ENCODE results near the gene AKR1E2.

The AKR1E2 gene

GRCh38 chr10:4825868-4826791, at the start of gene AKR1E2:
AKR1E2 (plus strand) TSS chr10:4826207; CDS start chr10:4826325, 118 bp downstream.
- DNase-seq (ENCODE audit: low read depth) = peak; percentile 85

DNA sequence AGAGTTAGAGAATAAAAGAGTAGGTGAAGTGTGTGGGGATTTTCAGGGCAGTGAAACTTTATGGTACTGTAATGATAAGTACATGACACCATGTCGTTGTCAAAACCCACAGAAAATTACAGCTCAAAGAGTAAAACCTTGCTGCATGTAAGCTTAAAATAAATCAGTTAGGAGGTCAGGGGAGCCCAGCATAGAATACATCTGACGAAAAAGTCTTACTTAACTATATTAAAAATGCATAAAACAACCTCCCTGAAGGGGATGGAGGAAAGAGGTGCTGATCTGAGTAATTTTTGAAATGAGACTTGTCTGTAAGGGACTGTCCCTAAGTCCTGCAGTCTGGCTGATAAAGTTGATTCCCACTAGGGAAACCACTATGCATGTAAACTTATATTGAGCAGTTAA, 49.8 kb upstream of the AKR1E2 start:
- DNase-seq (ENCODE audit: low read depth) = no peak

- DNase-seq (ENCODE audit: low read depth) = no peak
These were observed 47.2 kb upstream of the AKR1E2 start for GRCh38 chr10:4778761-4779160.

DNA sequence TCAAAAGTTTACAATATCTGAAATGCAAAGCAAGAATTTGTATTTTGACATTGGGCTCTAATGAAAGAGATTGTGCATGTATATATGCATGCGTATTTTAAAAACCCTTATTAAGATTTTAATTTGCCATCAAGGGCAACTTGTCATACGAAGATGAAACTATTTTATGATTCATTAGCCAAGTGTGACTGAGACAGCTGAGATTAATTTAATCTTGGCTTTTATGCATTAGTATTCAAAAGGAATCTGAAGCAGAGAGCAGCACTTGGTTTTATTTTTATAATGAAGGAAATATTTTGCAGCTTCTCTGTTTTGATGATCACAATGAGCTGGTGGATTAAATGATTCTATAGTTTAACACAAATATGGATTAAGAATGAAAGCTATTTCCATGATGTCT, 45.9 kb upstream of the AKR1E2 start:
- no peak for DNase-seq (ENCODE audit: low read depth)

- peak; percentile 76 for DNase-seq (ENCODE audit: low read depth)
These were observed 45.2 kb upstream of the AKR1E2 start for GRCh38 chr10:4780782-4781181.

GRCh38 chr10:4781955-4782354, 44.1 kb upstream of the AKR1E2 start:
- DNase-seq (ENCODE audit: low read depth) = no peak

- DNase-seq (ENCODE audit: low read depth) = no peak
These were observed 41.2 kb upstream of the AKR1E2 start for GRCh38 chr10:4784667-4785333.

GRCh38 chr10:4786043-4786839, 39.8 kb upstream of the AKR1E2 start:
- no peak for DNase-seq (ENCODE audit: low read depth)

DNA sequence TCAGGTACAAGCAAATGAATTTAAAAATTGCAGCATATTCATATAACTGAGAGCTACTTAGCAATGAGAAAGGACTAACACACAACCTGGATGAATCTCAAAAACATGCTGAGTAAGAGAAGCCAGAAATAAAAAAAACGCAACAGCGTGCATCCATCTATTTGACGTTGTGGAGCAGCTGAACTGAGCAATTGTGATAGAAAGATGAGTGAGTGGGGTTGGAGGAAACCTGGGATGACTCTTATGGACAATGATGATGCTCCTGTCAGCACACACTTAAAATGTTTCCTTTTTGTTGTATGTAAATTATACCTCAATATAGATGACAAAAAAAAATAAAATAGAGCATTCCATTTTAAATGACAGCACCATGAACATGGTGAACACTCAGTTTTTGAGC, 36.0 kb upstream of the AKR1E2 start:
- DNase-seq (ENCODE audit: low read depth) = no peak

DNA sequence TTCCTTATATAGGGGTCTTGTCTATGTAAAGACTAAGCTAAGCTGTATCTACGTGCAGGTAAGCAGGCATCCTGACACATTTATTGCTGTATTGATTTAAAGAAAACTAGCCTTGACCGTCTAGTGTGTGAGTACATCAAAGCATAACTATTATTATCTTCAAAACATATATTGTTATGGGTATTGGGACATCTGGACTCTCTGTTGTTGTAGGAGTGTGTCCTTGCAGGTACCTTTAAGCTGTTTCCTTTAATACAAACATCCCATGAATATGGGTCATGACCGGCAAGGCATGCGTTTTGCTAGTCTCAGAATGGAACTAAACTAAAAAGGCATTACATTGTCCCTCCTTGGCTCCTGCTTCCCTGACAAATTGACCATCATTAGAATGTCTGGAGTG, 35.1 kb upstream of the AKR1E2 start:
- DNase-seq (ENCODE audit: low read depth) = no peak

GRCh38 chr10:4792381-4792780, 33.6 kb upstream of the AKR1E2 start:
- DNase-seq (ENCODE audit: low read depth) = no peak

- DNase-seq (ENCODE audit: low read depth) = no peak
These were observed 24.6 kb upstream of the AKR1E2 start for GRCh38 chr10:4801405-4801804.

GRCh38 chr10:4802711-4803487, 23.1 kb upstream of the AKR1E2 start:
- no peak for DNase-seq (ENCODE audit: low read depth)

DNA sequence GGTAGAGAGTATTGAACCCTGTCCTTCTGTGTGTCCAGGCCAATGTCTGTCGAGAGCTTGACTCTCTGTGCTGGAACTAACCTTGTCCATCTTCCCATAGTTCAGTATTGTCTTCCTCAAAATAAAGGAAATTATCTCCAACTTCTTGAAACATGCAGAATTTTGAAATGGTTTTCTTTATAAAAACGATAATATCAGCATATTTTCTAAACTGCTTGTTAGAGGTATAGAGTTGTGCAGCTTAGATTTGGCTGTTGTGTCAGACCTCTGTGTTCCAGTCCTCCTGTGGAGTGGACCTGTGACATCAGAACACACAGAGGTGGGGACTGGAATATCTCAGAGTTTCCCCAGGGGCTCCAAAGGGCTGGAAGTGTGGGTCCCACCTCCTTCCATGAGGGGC, 22.2 kb upstream of the AKR1E2 start:
- DNase-seq (ENCODE audit: low read depth) = no peak

GRCh38 chr10:4804465-4804864, 21.5 kb upstream of the AKR1E2 start:
- peak; percentile 75 for DNase-seq (ENCODE audit: low read depth)

GRCh38 chr10:4806534-4806933, 19.5 kb upstream of the AKR1E2 start:
- no peak for DNase-seq (ENCODE audit: low read depth)

DNA sequence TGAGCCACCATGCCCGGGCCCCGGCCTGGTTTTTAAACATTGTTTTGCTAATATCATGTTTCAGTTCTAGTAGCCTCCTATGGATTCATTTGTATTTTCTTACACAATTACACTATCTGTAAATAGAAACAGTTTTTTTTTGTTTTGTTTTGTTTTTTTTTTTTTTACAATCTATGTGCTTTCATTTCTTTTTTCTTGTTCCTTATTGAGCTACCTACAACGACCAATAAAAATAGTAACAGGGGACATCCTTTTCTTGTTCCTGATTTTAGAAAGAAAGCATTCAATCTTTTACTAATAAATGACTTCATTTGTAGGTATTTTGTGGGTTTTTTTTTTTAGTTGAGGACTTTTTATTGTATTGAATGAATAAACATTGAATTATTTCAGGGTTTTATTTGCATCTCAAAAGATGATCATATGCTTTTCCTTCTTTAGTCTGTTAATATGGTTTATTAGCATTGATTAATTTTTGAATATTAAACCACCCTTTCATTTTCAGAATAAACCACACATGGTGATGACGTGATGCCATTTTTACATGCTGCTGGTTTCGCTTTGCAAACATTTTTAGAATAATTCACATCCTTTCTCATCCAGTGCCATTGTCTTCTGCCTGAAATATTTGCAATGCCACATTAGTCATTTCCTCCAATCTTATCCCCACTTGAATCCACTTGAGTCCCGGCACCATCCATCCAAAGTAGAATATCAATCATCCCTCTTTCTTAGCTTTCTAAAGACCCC, 18.1 kb upstream of the AKR1E2 start:
- peak; percentile 91 for DNase-seq (ENCODE audit: low read depth)

DNA sequence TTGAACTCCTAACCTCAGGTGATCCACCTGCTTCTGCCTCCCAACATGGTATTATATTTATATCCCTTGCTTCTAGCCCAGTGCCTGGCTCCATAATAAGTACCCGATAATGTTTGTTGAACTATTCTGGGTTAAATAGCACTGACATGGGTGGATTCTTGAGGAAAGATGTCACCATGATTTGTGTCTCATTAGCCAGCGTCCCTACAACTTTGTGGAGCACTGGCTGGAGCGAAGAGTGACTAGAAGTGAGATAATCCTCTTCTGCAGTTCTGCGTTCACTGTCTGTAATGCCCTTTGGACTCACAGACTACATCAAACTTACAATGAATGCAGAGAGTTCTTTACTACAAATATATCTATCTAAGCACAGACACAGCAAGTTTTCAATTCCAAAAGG, 16.9 kb upstream of the AKR1E2 start:
- peak; percentile 17 for DNase-seq (ENCODE audit: low read depth)

- peak; percentile 39 for DNase-seq (ENCODE audit: low read depth)
These were observed 15.9 kb upstream of the AKR1E2 start for GRCh38 chr10:4810092-4810491.

GRCh38 chr10:4812046-4812445, 14.0 kb upstream of the AKR1E2 start:
- DNase-seq (ENCODE audit: low read depth) = no peak

- DNase-seq (ENCODE audit: low read depth) = peak; percentile 72
These were observed 13.0 kb upstream of the AKR1E2 start for GRCh38 chr10:4813023-4813422.

All from EH (cell line).